Right ventricle myocardium superior (tissue), 1 donor: ENCODE measurements around the gene SMPD3. TPM values are rescaled to one million over a fixed set of nuclear protein-coding genes. Genes with fewer than 3 reads are reported as not detected.
"Not testable (repeated sequence)": the region's sequence is repeated elsewhere in the genome, so short reads cannot be mapped to it uniquely, and the experiment has no call there.

Experiments
- ATAC-seq: fragments of 200-7000 bp; cut with Tn5 transposase; one replicate; pipeline ENCODE4 v1.9.1; 2020; ENCODE audit warnings: mild to moderate bottlenecking; ENCODE audit not compliant: poor library complexity
- DNase-seq: peaks from one replicate; pipeline ENCODE4 v3.0.0-alpha.2; 2020
- intact Hi-C: fragments of 100-400 bp; cut with DNase I; formaldehyde crosslinking; loops from one replicate; pipeline ENCODE4 v1.11.2; 2022
- long read RNA-seq: library from polyadenylated mRNA; unstranded; transcript quantifications from one replicate; pipeline ENCODE4 v2.0.0, GENCODE V29; 2021
- total RNA-seq: library from RNA; stranded (reverse); fragmentation: NEBNext Ultra II Directional; extraction: Animal tissue kit (Norgen Biotek cat#: 25700); gene quantifications from one replicate; pipeline ENCODE4 v1.2.1, GENCODE V29; 2021
- donor health status: DM: no; HTN: yes; CAD: no; lungs with severe emphysema.

Gene SMPD3
- total RNA-seq: 0.13 TPM
- long read RNA-seq: 0 reads

DNA sequence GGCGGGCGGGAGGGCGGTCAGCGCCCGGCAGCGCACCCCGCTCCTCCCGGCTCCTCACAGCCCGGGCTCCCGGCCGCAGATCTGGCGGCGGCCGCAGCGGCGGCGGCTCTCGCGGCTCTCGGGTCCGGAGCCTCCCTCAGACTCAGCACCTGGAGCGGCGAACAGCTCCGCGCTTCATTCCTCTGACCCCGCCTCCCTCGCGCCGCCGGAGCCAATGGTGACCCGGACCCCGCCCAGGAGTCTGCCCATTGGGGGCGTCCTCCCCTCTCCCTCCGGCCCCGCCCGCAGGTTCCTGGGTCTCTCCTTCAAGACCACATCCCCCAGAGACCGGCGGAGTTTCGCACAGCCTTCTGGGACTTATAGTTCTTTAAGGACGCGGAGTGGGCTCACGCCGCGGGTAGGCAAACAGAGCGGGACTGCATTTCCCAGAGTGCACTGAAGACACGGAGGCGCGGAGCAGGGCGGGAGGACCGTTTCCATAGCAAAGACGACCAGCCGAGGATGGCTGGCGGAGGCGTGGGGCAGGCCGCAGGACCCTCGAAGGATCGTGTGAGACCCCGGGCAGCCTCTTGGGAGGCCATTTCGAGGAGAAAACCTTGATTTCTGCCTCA, at the start of gene SMPD3:
Gene SMPD3, minus strand, starts transcription at position 149 of the 611 bp plus-strand sequence. CDS start 76,327 bp downstream, outside the sequence.
- intact Hi-C loops: no loop called here
- DNase-seq (peak; percentile 98), ATAC-seq (peak; percentile 99)

GRCh38 chr16:68496689-68497088, 48.4 kb upstream of the SMPD3 start:
- intact Hi-C loops: no loop called here
- no peak for DNase-seq
- ATAC-seq: no peak

- DNase-seq, ATAC-seq, intact Hi-C loops: not testable (repeated sequence)
These were observed 46.0 kb upstream of the SMPD3 start for GRCh38 chr16:68494261-68494660.

GRCh38 chr16:68493412-68494070, 45.2 kb upstream of the SMPD3 start:
- DNase-seq: no peak
- intact Hi-C loops: no loop called here
- ATAC-seq: no peak

GRCh38 chr16:68492543-68493411, 44.5 kb upstream of the SMPD3 start:
- DNase-seq: no peak
- no peak for ATAC-seq
- intact Hi-C loops: no loop called here

- no peak for ATAC-seq
- intact Hi-C loops: no loop called here
- DNase-seq: no peak
These were observed 43.8 kb upstream of the SMPD3 start for GRCh38 chr16:68492151-68492542.

DNA sequence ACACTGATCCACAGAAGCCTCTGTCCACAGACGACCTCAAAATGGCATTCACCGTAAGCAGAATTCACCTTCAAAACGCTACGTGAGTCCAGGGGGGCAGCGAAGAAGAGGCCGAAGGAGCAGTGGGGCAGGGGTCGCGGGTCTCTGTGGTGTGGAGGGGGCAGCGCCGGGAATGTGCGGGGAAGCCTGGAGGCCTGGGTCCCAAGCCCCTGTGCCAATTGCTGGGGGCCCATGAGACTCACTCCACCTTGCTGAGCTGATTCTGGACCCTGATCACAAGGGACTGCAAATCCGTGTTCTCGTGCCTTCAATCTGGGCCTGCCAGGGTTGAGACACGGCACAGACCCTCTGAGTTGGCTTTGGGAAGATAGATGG, 43.3 kb upstream of the SMPD3 start:
- DNase-seq (no peak), ATAC-seq (no peak)
- intact Hi-C loops: no loop called here

DNA sequence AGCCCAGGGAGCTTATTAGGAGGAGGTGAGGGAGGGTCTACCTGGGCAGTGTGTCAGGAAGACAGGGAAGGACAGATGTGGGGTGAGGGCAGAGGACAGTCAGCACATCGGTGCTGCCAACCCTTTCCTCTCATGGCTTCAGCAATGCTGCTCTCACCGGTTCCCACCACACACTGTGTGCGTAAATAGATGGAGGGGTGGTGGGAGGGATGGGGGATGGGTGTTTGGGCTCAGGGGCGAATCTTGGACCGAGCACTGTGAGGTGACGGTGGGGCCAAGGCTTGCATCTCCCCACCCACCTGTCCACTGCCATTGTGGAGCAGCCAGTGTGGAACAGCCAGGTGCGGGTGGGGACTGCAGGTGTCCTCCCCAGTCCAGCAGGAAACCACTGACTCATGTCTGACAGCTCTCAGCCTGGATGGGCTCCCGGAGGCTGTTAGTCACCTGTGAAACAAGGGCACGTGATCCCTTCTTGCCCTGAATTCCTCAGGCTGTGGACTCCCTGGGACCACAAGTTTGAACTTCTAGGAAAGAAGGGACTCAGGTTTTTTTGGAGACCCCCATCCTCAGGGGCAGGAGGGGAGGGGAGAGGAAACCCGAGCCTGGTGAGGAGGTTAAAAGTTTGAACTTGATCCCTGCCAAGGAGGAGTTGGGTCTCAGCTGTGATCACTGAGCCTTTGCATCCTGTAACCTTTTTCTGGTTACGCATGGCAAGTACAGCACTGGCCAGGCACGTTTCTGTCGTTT, 42.7 kb upstream of the SMPD3 start:
- no peak for DNase-seq
- no peak for ATAC-seq
- intact Hi-C loops: no loop called here

DNA sequence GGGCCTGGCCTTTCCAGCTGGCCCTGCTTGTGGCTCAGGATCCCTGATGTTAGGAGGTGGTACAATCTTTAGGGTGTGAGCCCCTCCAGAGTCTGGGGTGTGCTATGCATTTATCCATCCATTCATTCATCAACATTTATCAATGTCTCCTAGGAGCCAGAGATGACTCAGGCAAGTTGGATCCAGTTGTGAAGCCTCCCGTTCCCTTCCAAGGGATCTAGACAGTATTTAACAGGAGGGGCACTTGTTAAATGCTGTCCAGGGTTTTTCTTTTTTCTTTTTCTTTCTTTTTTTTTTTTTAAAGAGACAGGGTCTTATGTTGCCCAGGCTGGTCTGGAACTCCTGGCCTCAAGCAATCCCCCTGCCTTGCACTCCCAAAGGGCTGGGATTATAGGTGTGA, 42.0 kb upstream of the SMPD3 start:
- intact Hi-C loops: no loop called here
- DNase-seq (no peak), ATAC-seq (no peak)

GRCh38 chr16:68488554-68488953, 40.2 kb upstream of the SMPD3 start:
- ATAC-seq: no peak
- DNase-seq: no peak
- intact Hi-C loops: no loop called here

DNA sequence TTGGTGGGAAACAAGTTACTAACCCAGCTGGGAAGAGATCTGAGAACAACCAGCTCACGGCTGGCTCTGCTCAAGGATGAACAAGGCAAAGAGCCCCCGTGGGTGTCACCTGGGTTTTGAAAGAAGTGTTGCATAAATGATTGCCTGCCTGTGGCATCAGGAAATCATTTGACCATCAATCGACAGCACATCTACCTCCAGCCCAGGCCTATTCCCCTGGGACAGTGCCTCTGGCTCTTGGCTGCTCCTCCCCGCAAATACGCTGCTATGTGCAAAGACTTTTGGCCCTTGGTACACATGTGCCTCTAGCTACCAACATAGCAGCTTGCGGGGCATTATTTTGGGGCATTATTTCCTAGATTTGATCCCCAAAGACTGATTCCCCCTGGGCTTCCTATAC, 39.4 kb upstream of the SMPD3 start:
- intact Hi-C loops: no loop called here
- no peak for ATAC-seq
- no peak for DNase-seq

DNA sequence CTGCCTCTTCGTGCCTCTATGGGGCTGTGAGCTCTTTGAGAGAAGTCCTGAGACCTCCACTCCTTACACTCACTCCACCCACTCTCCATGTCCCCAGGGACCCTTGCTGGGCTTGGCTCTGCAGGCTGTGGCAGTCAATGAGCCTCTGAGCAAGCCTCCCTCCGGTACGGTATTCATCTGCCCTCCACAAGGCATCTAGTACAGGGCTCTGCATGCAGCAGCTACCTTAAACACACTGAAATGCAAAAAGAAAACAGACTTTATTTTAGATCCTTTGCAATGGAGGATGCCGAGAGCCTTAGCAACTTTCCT, 38.9 kb upstream of the SMPD3 start:
- DNase-seq (no peak), ATAC-seq (no peak)

DNA sequence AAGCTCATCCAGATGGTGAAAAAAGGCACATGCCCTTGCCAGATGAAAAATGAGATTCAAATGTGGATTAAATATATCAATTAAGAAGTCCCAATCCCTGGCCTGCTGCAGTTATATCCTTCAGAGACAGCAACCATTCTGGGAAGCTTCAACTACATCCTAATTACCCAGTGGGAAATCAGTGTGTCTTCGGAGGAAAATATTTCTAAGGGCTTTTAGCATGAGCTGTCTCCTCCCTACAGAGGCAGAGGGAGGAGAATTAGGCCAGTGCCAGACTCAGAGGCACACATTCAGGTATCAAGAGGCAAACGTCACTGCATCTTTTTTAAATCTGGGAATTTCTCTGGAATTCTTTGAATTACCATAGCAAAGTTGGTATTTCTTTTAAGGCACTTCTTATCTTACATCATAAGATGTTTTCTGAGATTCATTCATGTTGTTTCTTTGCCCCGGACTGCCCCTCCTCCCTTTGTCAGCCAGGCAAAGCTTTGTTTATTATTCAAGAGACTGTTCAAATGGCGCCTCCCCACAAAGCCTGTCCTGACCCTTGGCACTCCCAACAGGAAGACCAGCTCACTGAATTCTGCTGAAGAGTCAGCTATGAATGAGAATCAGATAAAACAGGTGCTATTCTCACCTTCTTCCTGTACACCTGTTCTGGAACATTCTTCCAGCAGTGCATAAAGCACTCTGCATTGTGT, 38.3 kb upstream of the SMPD3 start:
- intact Hi-C loops: no loop called here
- no peak for ATAC-seq
- no peak for DNase-seq

More for the DNA sequence above, 38.9 kb upstream of the SMPD3 start:
- intact Hi-C loops: no loop called here

GRCh38 chr16:68481636-68482035, 33.3 kb upstream of the SMPD3 start:
- no peak for DNase-seq
- no peak for ATAC-seq
- intact Hi-C loops: no loop called here

DNA sequence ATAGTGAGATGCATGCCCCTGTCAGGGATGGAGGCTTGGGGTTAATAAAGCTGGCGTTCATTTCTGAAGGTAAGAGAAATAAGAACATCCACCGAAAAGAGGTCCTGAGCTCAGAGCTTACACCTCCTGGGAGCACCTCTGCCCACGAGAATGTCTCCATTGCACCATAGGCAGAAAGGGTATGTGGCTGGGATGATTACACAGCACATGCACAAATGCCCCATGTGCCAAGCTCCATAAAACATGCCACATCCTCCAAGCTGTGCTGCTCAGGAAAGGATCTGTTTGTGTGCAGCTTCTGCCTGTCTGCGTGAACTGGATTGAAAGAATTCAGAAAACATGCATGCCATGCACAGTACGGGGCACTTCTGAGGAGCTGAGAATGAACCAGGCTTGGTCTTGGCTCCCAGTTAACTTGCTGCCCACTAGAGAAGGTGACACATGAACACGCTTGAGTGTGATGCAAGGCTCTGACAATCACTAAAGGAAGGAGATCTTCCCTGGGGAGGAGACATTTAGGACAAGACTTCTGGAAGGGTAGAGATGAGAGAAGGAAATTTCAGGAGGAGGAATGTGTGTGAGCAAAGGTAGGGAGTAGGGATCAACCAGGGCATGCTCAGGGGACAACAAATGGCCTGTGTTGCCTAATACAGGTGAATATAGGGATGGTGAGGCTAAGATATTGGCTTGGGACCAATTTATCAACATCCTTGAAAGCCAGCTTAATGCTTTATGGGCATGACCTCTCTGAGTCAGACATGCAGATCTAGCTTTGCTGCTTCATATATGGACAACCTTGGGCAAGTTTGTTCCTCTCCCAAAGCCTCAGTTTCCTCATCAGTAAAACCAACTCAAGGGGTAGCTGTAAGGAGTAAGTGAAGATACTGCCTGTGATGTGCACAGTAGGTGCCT, 32.0 kb upstream of the SMPD3 start:
- intact Hi-C loops: no loop called here
- DNase-seq (no peak), ATAC-seq (no peak)

GRCh38 chr16:68479271-68479670, 31.0 kb upstream of the SMPD3 start:
- intact Hi-C loops: no loop called here
- ATAC-seq (no peak), DNase-seq (no peak)

- intact Hi-C loops: no loop called here
- ATAC-seq (no peak), DNase-seq (no peak)
These were observed 30.4 kb upstream of the SMPD3 start for GRCh38 chr16:68478526-68479250.
